GM12873 (cell line): ENCODE data around the gene PEAK1.

Experiments used
- TF ChIP-seq, protein P1 (sequence below): IDR thresholded peaks from 2 replicates; pipeline ENCODE4 v1.5.1; 2012; ENCODE audit warnings: low read depth, mild to moderate bottlenecking, moderate library complexity, low read length, control low read depth; ENCODE audit not compliant: insufficient read depth; ENCODE audit errors: missing control alignments

The PEAK1 gene

GRCh38 chr15:77440378-77440999 is 20.6 kb upstream of the PEAK1 start:
- TF ChIP-seq, protein P1, sequence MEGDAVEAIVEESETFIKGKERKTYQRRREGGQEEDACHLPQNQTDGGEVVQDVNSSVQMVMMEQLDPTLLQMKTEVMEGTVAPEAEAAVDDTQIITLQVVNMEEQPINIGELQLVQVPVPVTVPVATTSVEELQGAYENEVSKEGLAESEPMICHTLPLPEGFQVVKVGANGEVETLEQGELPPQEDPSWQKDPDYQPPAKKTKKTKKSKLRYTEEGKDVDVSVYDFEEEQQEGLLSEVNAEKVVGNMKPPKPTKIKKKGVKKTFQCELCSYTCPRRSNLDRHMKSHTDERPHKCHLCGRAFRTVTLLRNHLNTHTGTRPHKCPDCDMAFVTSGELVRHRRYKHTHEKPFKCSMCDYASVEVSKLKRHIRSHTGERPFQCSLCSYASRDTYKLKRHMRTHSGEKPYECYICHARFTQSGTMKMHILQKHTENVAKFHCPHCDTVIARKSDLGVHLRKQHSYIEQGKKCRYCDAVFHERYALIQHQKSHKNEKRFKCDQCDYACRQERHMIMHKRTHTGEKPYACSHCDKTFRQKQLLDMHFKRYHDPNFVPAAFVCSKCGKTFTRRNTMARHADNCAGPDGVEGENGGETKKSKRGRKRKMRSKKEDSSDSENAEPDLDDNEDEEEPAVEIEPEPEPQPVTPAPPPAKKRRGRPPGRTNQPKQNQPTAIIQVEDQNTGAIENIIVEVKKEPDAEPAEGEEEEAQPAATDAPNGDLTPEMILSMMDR = no peak

- TF ChIP-seq, protein P1 = no peak
These were observed 17.4 kb upstream of the PEAK1 start for GRCh38 chr15:77437264-77437663.

DNA sequence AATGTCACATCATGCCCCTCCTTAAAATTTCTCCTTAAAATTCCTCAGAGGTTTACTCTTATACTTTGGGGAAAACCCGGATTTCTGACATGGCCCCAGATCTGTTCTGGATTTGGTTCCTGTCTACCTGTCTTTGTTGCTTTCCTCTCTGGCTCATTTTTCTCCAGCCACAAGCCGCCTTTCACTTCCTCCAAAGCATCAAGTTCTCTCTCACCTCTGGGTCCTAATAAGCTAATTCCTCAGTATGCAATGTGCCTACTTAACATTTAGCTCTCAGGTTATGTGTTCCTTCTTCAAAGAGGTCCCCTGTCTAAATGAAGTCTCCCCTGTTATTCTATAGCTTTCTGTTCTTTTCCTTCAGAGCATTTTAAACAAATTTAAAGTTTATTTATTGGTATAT is 16.9 kb upstream of the PEAK1 start:
- TF ChIP-seq, protein P1 = no peak

DNA sequence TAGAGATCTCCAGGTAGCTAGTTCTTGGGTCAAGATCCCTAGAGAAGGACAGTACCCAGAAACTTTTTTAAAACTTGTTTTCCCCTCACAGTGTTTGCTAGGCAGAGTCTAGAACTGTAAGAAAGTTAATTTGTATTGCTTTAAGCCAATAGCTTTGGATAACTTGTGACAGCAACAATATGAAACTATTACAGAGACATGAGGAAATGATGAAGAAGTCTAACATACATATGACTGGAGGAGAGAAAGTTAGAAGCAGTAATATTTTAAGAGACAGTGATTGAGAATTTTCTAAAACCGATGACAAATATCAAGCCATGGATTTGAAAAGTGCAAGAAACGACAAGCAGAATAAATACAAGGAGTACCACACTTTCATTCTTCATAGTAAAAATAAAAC is 10.7 kb upstream of the PEAK1 start:
- TF ChIP-seq, protein P1 = no peak

DNA sequence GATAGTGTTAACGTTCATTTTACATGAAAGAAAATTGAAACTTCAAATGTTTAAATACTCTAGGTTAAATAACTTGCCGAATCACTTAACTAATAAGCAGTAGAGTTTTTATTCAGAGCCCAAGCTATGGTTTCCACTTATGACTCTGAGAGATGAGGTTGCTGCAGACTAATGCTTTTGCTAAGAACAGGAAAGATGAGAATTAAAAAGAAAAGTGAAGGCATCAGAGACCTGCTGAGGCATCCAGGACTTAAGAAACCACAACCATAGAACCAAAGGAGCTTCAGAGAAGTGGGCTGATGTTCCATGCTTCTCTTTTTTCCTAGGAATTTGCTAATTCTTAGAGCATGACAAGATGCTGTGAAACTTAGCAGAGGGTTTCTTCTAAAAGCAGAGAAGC is 10.3 kb upstream of the PEAK1 start:
- TF ChIP-seq, protein P1 = no peak

- TF ChIP-seq, protein P1 = no peak
These were observed 7.0 kb upstream of the PEAK1 start for GRCh38 chr15:77426871-77427270.

- TF ChIP-seq, protein P1 = no peak
These were observed 6.5 kb upstream of the PEAK1 start for GRCh38 chr15:77426377-77426776.
